H7 (cell line): Measurements from ENCODE around the gene PARD3. TPM values are rescaled to one million over a fixed set of nuclear protein-coding genes. Genes with fewer than 3 reads are reported as not detected.
"Not testable (repeated sequence)": the region's sequence is repeated elsewhere in the genome, so short reads cannot be mapped to it uniquely, and the experiment has no call there.

Source experiments
- DNase-seq: peaks from one replicate; pipeline ENCODE4 v3.0.0; 2012
- H3K27me3 ChIP-seq: 2 replicates; pipeline ENCODE4 v1.6.0; 2011; ENCODE audit warnings: mild to moderate bottlenecking, low read length; ENCODE audit not compliant: control insufficient read depth, insufficient read depth
- H3K36me3 ChIP-seq: replicated peaks from 2 replicates; pipeline ENCODE4 v1.5.1; 2011; ENCODE audit warnings: low read length; ENCODE audit not compliant: control insufficient read depth, insufficient read depth
- H3K4me3 ChIP-seq: 2 replicates; pipeline ENCODE4 v1.5.1; 2011; ENCODE audit warnings: low read depth, mild to moderate bottlenecking, control low read depth, low read length, moderate library complexity; ENCODE audit not compliant: insufficient read depth
- total RNA-seq: library from RNA; depleted of rRNA; stranded (reverse); fragments of >200 nt; shearing (Covaris generic); gene quantifications from 2 replicates; pipeline ENCODE4 v1.2.3, GENCODE V29; 2014; rRNA removed

Gene PARD3
- total RNA-seq = 51.1 and 62.8 TPM in 2 replicates

- Histone ChIP-seq H3K4me3 (peak within 1 kb of the TSS; percentile 88), H3K27me3 (peaks cover 11% of the 10 kb centered on the region), H3K36me3 (no peaks in the 10 kb centered on the region)
- peak; percentile 97 for DNase-seq
Observed at GRCh38 chr10:34815185-34816084, at the start of gene PARD3. PARD3 (minus strand) TSS chr10:34815296; CDS start chr10:34814995, 301 bp downstream.

DNA sequence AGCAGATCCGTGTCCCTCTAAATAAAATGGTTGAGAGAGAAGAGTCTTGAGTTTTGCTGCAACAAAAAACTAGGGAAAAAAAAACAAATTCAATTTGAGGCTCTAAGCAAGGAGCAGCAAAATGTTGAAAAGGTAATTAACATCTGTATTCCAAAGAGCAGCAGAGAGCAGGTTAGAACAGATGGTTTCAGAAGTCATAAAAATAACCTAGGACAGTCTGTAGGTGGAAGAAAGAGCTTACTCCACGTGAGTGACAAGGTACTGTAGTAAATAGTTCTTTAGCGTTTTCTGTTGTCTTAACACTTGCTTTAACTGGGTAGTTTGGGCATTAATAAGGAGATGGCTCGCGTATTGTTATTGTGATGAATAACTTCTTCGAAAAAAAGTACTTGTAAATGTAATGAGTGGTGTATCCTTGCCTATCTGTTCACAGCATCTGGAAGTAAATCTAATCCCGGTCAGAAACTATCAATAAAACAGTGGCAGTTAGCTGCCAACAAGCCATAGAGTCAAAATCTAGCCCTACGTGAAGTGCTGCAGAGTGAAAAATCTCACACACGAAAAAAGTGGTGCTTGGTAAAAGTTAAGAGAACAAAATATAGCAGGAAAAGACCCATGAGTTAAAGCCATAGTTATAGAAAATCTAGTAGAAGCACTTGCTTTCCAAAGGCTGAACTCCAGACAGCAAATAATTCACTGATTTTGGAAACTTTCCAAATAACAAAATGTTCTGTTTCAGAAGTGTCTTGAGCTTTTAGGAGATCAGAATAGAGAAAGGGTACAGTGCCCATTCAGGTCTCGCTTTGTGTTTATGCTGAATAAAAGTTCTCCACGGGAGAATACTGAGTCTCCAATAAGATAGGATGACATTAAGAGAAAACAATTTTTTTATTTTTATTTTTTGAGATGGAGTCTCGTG, 49.3 kb upstream of the PARD3 start:
- no peak overlapping the region for H3K4me3 ChIP-seq
- H3K36me3 ChIP-seq = no peaks in the 10 kb centered on the region
- DNase-seq = no peak
- no peaks in the 10 kb centered on the region for H3K27me3 ChIP-seq

DNA sequence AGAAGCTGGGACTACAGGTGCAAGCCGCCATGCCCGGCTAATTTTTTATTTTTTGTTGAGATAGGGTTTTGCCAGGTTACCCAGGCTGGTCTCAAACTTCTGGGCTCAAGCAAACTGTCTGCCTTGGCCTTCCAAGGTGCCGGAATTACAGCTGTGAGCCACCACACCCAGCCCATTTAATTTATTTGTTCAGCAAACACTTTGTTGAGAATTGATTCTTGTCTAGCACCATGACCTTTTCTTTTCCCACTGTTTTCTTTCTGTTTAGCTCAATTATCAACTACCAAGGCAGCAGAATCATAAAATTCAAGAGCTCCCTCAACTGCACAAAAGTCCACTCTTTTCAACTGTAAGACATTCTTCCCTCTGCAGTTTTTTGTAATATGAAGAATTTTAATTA, 47.8 kb upstream of the PARD3 start:
- DNase-seq = no peak
- Histone ChIP-seq H3K27me3 (no peaks in the 10 kb centered on the region), H3K4me3 (no peak overlapping the region), H3K36me3 (no peaks in the 10 kb centered on the region)

GRCh38 chr10:34861293-34862021, 46.4 kb upstream of the PARD3 start:
- Histone ChIP-seq H3K36me3 (no peaks in the 10 kb centered on the region), H3K4me3 (no peak overlapping the region), H3K27me3 (no peaks in the 10 kb centered on the region)
- no peak for DNase-seq

DNA sequence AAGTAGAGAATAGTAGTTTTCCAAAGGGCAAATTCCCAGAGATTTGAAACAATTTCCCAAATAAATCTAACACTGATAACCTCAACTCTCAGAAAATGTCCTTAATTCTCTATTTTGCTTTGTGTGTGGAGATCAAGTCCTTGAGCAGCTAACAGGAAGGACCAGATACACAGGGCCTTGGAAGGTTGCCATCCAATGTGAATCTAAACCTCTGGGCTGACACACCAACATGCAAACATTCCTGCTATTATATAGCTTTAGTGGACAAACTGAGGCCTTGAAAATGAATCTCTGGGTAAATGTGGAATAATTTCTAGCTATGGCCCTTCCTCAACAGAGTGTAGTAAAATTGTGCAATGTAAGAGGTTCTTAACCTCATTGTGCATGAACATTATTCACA, 44.1 kb upstream of the PARD3 start:
- no peak overlapping the region for H3K4me3 ChIP-seq
- no peaks in the 10 kb centered on the region for H3K27me3 ChIP-seq
- H3K36me3 ChIP-seq = no peaks in the 10 kb centered on the region
- no peak for DNase-seq

GRCh38 chr10:34858003-34858402, 42.9 kb upstream of the PARD3 start:
- DNase-seq = no peak
- H3K4me3 ChIP-seq = no peak overlapping the region
- H3K27me3 ChIP-seq = no peaks in the 10 kb centered on the region
- no peaks in the 10 kb centered on the region for H3K36me3 ChIP-seq

DNA sequence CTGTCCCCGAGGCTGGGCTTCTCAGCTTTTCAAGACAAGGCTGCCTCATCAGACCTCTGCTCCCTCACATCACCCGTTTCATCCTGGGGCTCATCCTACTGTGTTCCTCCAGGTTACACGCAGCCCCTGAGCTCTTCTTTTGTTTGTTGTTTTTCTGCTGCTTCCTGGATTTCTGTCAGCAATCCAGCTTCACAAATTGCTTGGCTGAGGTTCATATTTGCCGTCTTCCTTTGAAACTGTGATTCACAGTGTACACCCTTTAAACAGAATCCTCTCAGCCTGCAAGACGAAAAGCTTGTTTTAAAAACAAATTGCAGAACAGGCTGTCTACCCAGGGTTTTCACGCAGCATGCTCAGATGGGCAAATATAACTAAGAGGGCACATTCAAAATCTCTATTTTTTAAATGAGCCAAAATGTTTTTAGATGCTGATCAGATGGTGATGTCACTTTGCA, 39.1 kb upstream of the PARD3 start:
- DNase-seq = no peak
- Histone ChIP-seq H3K27me3 (no peaks in the 10 kb centered on the region), H3K36me3 (no peaks in the 10 kb centered on the region), H3K4me3 (no peak overlapping the region)

- no peaks in the 10 kb centered on the region for H3K27me3 ChIP-seq
- no peak for DNase-seq
- H3K4me3 ChIP-seq = no peak overlapping the region
- H3K36me3 ChIP-seq = no peaks in the 10 kb centered on the region
Observed at GRCh38 chr10:34853357-34853756, 38.3 kb upstream of the PARD3 start.

DNA sequence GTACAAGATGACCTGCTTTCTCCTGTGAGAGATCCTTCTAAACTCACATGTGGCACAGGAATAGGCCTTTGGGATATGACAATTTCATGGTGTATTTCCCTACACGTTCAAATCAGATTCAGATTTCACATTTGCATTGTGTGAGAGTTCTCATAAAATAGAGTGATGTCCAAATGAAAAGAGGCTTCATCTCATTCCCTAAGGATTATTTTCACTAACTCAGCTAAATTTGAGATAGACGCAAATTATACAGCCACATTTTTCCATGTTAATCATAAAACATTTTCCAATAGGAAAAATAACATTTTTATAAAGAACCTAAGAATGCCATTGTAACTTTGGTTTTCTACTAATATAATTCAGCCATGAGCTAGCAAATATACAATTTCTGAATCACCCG, 35.5 kb upstream of the PARD3 start:
- no peaks in the 10 kb centered on the region for H3K36me3 ChIP-seq
- DNase-seq = no peak

GRCh38 chr10:34850036-34850435, 34.9 kb upstream of the PARD3 start:
- no peaks in the 10 kb centered on the region for H3K36me3 ChIP-seq
- no peaks in the 10 kb centered on the region for H3K27me3 ChIP-seq
- H3K4me3 ChIP-seq = no peak overlapping the region
- no peak for DNase-seq

More for the DNA sequence above, 35.5 kb upstream of the PARD3 start:
- no peaks in the 10 kb centered on the region for H3K27me3 ChIP-seq
- no peak overlapping the region for H3K4me3 ChIP-seq

GRCh38 chr10:34845070-34845469, 30.0 kb upstream of the PARD3 start:
- Histone ChIP-seq H3K4me3 (no peak overlapping the region), H3K36me3 (no peaks in the 10 kb centered on the region), H3K27me3 (no peaks in the 10 kb centered on the region)
- no peak for DNase-seq

GRCh38 chr10:34844448-34844847, 29.4 kb upstream of the PARD3 start:
- H3K36me3 ChIP-seq = no peaks in the 10 kb centered on the region
- H3K27me3 ChIP-seq = no peaks in the 10 kb centered on the region
- DNase-seq = no peak
- H3K4me3 ChIP-seq = no peak overlapping the region

- not testable (repeated sequence) for H3K27me3 ChIP-seq, H3K4me3 ChIP-seq, H3K36me3 ChIP-seq, DNase-seq
Observed at GRCh38 chr10:34843470-34843869, 28.4 kb upstream of the PARD3 start.

DNA sequence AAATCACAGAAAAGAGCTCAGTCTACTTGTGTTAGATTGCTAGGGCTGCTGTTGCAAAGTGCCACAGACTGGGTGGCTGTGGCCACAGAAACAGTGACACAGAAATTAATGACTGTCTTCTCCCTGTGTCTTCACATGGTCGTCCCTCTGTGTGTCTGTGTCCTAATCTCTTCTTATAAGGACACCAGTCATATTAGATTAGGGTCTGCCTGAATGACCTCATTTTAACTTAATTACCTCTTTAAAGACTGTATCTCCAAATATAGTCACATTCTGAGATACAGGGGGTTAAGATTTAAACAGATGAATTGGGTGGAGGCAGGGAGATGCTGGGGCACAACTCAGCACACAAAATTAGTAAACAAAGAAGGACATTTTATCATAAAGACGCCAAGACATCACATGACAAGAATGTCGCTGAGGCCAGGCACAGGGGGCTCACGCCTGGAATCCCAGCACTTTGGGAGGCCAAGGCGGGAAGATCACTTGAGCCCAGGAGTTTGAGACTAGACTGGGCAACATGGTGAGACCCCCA, 23.3 kb upstream of the PARD3 start:
- Histone ChIP-seq H3K27me3 (no peaks in the 10 kb centered on the region), H3K36me3 (no peaks in the 10 kb centered on the region), H3K4me3 (no peak overlapping the region)
- no peak for DNase-seq
